M059J (cell line): Measurements from ENCODE around the gene FBXO42. TPM values are rescaled to one million over a fixed set of nuclear protein-coding genes. Genes with fewer than 3 reads are reported as not detected.
"Not testable (repeated sequence)": the region's sequence is repeated elsewhere in the genome, so short reads cannot be mapped to it uniquely, and the experiment has no call there.

ENCODE experiments used
- DNase-seq: peaks from one replicate; pipeline ENCODE4 v3.0.0-alpha.2; 2012; ENCODE audit warnings: low read depth
- total RNA-seq: library from RNA; depleted of rRNA; stranded (reverse); fragments of >200 nt; shearing (Covaris generic); gene quantifications from 2 replicates; pipeline ENCODE4 v1.2.3, GENCODE V29; 2014

Gene FBXO42
- total RNA-seq, 1 experiment from 2014 or later: 29.2 TPM

DNA sequence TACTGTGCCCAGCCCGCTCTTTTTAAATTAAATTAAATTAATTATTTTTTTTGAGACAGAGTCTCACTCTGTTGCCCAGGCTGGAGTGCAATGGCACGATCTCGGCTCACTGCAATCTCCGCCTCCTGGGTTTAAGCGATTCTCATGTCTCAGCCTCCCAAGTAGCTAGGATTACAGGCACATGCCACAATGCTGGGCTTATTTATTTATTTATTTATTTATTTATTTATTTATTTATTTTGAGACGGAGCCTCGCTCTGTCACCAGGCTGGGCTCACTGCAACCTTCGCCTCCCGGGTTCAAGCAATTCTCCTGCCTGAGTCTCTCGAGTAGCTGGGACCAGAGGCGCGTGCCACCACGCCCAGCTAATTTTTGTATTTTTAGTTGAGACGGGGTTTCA lies 129.6 kb downstream of the FBXO42 start:
- DNase-seq: not testable (repeated sequence)

DNA sequence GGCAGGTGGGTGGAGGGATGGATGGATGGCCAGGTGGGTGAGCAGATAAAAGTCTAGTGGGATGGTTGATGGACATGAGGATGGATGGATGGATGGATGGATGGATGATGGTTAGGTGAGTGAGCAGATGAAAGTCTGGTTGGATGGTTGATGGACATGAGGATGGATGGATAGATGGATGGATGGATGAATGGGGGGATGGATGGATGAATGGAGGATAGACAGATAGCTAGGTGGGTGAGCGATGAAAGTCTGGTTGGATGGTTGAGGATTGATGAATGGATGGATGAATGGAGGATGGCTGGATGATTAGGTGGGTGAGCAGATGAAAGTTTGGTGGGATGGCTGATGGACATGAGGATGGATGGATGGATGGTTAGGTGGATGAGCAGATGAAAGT lies 130.8 kb downstream of the FBXO42 start:
- DNase-seq: no peak

DNA sequence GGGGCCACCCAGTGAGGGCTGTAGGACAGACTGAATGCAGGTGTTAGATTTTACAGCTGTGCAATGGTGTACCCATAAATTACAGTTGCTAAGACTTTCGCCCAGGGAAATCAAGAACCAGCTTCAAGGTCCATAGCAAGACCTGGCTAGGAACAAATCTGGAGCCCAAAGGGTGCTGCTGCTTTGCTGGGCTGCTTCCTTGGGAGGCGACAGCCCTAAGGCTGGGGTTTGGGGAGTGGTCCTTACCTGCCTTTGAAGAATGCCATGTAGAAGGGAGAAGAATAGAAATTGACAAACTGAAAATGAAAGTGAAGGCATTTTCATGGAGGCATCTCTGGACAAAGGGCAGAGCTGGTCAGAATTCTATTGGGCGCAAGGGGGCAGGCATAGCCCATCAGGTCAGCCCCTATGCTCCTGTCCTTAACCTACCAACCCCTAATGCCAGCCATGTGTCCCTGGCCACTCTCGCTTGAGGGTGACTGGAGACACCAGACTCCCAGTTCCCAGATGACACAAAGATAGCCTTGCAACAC lies 132.2 kb downstream of the FBXO42 start:
- no peak for DNase-seq

DNA sequence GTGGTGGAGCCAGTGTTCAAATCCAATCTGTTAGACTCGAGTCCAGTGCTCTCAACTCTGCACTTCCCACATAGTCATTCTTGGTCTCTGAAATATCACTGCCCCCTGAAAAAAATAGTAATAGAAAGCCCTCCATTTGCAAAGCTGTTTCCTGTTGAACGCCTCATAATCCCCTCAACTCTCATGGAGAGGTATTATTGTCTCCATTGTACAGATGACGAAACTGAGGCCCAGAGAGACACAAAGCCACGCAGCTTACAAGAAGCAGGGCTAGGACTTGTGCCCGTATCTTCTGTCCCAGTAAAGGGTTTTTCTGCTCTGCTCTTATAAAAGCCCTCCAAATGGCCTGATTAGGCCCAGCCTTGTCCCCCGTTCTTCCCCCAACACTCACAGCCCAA lies 133.6 kb downstream of the FBXO42 start:
- DNase-seq: no peak

- DNase-seq: no peak
Measured at GRCh38 chr1:16218014-16218673, 134.1 kb downstream of the FBXO42 start.

- peak; percentile 94 for DNase-seq
Measured at GRCh38 chr1:16217061-16217785, 135.1 kb downstream of the FBXO42 start.

DNA sequence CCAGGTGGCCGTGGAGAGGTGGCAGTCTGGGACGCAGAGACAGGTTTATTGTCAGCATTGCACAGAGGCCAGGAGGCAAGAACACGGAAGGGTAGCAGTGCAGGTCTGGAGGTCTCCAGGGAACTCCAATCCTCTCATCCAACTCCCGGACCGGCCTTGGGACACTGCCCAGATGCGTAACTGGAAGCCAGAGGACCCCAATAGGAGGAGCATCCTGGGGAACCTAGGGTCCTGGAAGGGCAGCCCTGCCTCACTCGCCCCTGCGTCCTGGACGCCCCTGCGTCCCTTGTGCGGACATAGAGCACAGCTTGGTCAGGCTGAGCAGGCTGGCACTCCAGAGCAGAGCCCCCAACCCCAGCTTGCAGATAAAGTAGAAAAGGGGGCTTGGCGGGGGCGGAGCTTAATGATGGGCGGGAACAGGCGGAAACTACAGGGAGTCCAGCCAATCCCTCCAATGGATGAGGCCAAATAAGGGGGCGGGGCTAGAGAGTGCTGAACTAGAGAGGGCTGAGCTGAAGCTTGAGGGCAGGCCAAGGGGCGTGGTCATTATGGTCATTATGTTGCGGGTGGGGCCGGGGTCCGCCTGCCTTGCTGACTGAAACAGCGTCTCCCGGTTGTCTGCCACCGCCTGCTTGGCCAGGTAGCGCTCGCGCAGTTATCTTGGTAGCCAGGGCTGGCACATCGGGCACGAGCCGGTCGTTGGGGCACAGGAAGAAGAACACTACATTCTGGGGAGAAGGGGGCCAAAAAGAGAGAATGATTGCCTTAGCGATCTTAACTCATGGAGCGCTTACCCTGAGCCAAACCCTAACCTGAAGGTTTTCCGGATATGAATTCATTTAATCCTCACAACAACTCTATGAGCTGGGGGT lies 136.2 kb downstream of the FBXO42 start:
- peak; percentile 85 for DNase-seq

DNA sequence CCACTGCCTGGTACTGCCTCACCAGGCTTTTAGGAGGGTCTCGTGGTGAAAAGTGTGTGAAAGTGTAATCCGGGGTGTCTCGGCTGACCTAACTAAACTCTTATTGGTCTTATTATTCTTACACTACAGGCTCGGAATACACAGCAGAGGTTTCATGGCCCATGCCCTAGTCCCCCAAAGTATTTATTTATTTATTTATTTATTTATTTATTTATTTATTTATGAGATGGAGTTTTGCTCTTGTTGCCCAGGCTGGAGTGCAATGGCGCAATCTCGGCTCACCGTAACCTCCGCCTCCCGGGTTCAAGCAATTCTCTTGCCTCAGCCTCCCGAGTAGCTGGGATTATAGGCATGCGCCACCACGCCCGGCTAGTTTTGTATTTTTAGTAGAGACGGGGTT lies 137.0 kb downstream of the FBXO42 start:
- not testable (repeated sequence) for DNase-seq

DNA sequence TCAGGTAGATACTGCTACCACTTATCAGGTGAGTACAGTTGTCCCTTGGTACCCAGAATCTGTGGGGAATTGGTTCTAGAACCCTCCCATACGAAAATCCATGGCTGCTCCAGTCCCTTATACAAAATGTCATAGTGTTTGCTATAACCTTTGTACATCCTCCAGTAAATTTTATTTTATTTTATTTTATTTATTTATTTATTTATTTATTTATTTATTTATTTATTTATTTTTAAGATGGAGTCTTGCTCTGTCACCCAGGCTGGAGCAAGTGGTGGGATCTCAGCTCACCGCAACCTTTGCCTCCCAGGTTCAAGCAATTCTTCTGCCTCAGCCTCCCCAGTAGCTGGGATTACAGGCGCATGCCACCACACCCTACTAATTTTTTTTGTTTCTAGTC lies 138.7 kb downstream of the FBXO42 start:
- DNase-seq: not testable (repeated sequence)

DNA sequence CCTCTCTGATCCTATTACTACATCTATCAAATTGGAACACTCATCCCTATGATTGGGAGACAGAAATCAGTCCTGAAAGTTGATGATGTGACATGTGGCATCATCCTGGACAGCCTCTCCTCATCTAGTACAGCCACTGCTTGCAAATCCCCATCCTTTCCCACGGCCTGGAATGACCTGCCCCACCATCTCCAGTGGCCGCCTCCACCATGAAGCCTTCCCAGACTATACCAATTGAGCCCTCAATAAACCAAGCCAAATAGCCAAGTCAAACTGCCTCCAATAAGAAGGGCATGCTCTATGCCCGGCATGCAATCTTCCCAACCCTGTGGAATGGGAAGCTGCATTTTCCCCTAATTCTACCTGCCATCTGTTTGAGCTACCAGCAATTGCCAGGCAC lies 139.3 kb downstream of the FBXO42 start:
- DNase-seq: no peak

- no peak for DNase-seq
Measured at GRCh38 chr1:16212251-16212961, 139.9 kb downstream of the FBXO42 start, which contains the start of gene ARHGEF19. TSS of gene ARHGEF19 (minus strand) at chr1:16212652. CDS start at chr1:16209054, 3,598 bp downstream.

- DNase-seq: no peak
Measured at GRCh38 chr1:16211824-16212223, 140.5 kb downstream of the FBXO42 start.

GRCh38 chr1:16210581-16210980 lies 141.7 kb downstream of the FBXO42 start:
- no peak for DNase-seq

GRCh38 chr1:16209847-16210407 lies 142.4 kb downstream of the FBXO42 start:
- DNase-seq: no peak

DNA sequence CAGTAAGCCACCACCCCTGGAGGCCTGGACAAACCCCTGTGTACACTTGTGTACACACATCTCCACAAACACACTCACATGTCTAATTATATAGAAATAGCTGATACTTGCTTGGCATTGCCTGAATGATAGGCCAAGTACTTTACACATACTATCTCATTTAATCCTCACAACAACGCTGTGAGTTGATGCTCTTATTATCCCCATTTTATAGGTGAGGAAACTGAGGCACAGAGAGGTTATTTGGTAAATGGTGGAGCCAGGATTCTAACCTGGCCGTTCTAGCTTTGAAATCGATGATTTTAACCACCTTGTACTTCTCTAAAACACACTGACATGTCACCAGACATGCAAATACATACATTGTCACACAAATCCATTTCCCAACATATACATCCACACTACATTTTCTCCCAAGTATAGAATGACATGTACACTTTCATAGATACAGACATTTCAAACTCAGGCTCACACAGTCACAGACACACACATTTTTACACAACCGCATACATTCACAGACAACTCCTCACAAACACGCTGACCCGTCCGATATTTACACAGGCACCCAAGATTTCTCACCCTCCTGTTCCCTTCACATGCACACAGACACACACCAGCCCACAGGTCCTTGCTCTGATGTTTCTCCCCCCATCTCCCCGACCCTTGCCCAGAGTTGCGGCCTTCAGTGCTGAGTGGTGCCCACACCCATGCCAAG lies 143.0 kb downstream of the FBXO42 start:
- no peak for DNase-seq

DNA sequence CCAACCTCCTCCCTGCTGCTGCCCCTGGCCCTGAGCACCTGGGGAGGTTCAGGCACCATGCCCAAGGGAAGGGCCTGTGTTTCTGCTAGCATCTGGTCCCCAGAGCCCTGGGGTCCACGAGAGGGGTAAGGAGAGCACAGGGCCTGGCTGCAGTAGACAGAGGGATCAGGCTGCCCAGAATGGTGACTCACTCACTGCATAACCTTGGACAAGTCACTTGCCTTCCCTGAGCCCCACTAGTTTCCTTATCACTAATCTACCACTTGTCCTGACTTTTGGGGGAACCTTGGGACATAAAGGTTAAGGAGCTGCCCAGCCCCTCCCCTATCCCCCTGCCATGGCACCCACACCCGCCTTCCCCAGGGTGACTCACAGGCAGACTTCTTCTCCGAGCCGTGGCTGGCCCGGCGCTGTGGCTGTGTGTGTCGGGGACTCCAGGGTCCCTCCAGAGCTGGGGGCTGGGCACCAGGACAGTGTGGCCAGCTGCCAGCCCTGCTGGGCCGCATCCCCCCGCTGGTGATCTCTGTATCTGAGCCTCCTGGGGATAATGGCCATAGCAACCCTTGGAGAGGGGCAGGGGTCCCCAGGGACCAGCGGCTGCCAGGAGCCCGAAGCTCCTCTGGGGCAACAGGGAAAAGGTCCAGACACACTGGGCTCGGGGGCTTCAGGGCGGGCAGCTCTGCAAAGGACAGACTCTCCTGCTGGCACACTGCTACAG lies 143.9 kb downstream of the FBXO42 start:
- DNase-seq: peak; percentile 35

- DNase-seq: no peak
Measured at GRCh38 chr1:16207318-16208269, 144.7 kb downstream of the FBXO42 start.

- DNase-seq: peak; percentile 94
Measured at GRCh38 chr1:16206547-16207317, 145.5 kb downstream of the FBXO42 start.
